NCI-H2196 treated with DMSO at 0.1 percent for 48 hours (cell line): Measurements from ENCODE around the gene STK24.

Experiments
- DNase-seq: peaks from one replicate; lab custom pipeline; 2025; ENCODE audit not compliant: unreplicated experiment; lab: John Stamatoyannopoulos, UW

The STK24 gene

DNA sequence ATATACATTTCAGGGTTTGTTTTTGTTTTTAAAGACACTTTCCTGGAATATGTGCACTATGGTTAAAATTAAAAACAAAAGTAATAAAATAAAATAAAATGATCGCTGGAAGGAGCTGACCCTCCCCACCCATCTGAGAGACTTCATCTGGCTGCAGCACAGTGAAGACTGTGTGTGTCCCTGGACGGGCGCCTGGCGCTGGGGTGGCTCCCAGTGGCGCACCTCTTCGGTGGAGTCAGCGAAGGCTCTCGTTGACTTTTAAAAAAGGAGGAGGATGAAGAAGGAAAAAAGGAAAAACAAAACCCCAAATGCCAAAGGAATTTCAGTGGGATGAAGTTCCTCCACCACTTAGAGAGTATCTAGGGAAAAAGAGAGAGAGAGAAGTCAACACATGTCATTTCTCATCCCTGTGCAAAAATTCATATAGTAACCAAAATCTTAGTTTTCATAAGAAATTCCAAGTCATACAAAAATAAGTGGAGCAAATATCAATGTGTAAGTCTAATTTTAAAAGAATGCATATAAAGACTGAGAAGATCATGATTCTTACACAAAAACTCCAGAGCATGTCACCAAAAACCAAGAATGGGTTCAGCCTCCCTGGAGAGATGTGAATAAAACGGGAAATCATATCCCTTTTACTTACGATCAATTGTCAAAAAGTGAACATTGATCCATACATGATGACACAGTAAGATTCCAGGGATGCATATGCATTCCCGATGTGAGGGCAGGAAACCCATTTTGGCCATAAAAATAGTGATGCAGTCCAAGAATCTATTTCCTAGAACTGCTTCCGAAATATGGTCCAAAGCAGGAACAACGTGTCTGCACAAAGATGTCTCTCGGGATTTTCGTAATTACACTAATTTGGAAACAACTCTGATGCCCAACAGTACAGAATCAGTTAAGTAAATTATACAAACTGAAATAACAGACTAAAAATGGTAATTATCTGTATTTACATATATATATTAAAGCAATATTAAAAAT lies 123.8 kb downstream of the STK24 start:
- no peak for DNase-seq

DNA sequence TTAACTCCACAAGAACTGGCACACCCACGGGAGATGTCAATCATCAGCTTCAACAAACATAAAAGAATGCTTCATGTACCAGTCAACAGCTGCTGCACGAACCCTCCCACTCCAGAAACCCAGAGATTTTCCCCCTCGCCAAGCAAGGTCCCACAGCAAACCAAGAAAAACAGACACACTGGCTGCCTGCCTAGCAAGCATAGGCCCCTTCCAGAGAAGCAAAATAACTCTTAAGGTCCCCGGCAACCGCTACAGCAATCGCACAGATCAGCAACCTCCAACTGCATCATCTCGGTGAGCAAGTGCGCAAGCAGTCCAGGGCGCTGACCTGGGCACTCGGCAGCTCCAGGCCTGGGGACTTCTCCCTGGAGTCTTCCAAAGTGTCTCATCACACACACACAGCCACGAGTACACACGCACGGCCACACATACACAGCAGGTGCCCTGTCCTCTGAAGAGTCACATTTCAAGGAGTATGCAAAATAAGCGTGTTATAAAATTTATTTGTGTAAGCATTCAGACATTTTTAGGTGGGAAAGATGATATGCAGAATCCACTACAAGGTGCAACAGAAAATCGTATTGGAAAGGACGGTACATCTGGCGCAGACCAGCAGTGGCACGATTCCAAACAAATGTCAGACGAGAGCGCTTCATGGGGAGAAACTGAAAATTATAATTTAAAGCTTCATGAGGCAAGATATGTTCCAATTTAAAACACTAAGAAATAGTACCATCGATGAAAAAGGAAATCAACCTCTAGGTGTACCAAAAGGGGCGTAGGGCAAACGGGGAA lies 125.0 kb downstream of the STK24 start:
- no peak for DNase-seq

DNA sequence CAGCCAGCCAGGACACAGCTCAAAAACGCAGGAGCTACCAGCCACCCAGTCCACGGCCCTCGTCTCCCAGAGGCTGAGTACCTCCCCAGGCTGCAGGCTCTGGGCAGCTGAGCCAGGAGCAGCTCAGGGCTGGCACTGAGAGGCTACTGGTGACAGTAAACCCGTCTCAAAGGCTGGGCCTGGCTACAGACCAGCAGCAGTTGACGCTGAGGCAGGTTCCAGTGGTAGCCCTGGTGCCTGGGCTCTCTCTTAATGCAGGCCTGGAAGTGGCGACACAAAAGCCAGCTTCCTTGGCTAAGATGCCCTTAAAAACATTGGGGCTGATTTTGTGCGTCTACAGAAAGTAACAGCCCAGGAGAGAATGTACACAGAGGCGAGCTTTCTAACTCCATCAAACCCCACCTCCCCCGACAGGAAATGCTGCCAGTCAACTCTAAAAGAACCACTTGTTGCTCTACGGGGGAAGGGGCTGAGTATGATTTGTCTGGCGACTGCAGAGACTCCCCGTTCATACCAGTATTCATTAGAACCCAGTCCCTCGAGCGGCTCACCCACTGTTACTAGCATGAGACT lies 126.3 kb downstream of the STK24 start:
- no peak for DNase-seq

DNA sequence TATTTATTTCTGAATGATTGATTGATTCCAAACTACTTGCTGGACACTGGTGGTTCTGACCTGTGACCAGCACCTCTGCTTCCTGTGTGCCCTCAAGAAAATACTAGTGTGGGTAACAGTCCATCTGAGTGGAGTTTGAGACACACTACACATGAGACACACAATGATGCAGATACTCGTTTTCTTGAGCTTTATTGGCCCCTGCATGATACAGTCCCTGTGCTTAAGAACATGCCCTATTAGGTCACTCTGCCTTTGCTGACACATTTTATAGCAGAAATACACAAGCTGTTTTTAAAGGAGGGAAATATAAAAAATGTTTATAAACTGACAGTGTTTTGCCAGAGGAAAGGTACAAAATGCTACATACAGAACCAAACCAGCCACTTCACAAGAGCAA lies 126.9 kb downstream of the STK24 start:
- DNase-seq, result no peak

DNA sequence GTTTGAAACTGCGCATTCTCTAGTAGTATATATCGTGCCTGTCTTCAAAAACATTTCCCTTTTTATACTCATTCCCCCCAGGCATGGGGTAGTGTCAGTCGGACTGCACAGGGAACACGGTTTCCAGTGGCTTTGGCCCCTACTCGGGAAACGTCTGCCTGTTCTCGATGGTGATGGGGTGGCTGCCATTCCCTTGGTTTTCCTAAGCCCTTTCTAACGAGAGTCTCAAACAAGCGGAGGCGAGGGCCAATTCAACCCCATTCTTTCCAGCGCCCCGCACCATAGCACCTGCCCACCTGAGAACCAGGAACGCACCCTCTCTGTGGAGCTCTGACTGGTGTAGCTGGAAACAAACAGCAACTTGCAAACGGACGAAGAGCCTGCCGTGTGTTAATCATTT lies 127.6 kb downstream of the STK24 start:
- no peak for DNase-seq

DNA sequence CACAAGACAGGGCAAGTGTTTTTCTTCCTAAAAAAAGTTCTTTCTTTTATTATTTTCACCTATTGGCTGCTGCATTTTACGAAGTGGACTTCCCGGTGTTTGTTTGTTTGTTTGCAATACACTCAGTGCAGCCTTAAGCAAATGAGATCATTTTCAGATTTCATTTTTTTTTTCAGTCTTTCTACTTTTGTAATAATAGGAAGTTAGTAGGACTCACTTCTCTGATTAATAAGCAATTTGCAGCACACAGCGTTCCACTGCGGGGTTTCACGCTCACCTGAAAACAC lies 128.3 kb downstream of the STK24 start:
- DNase-seq, result no peak

DNA sequence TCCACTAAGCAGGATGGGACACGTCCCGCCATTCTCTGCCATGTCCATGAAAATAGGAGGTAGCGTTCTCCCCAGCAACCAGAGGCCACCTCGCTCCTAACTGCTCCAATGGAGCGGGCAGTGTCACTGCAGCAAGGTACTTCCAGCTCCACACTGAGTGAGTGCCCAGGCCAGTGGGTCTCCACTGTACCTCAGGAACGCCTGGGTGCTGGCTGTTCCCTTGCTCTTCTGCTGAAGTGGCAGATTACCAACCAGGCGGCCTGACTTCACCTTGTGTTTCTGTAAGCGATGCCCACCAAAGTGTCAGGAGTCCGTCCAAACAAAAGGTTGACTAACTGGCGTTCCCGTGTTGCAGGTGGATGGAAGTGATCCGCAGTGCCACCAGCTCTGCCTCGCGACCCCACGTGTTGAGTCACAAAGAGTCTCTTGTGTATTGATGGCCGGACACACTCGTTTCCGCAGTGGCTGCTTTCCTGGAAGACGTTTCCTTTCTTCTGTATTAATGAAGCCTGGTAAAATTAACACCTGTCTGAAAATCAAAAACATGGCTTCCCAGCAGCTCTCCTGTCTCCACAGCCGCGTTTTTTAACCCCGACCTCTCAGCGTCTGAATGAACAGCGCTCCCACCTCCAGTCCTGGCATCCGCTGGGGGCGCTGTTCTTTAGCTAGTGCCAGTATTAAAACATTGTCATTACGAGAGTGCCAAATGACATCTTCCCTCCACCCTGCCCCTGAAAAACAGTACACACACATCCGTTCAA lies 128.8 kb downstream of the STK24 start:
- DNase-seq, result no peak

DNA sequence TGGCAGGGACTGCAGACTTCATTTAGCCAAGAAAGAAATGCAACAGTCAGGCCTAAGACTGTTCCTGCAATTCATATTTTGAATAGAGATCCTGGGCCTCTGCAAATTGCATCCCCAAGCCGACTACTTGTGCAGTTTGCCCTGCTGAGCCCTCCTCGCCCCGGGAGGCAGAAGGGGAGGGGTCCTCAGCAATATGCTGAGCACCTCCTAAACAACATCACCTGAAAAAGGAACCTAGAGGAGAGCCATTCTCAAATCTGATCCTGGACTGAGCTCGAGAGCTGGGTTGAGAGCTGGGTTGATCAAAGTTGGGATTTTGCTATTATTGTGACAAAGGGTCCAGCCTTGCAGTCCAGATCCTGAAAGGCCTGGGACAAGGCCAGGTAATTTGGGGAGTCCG lies 129.8 kb downstream of the STK24 start:
- DNase-seq, result no peak

DNA sequence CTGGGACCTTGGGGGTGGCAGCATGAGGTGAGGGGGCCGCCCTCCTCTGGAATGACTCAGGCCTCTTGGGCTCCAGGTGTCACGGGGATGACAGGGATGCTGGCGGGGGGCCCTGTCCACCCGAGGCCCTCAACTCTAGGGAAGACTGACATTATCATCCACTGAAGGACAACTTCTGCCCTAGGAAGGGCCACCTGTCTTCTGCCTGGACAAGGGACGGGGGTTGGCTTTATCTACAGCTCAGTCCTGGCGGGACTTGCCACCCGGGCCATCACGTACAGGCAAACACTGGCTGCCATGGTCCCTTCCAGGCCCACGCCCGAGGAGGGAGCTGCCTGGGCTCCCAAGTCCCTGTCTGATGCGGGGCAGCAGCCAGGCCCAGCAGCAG lies 130.7 kb downstream of the STK24 start:
- DNase-seq, result no peak

DNA sequence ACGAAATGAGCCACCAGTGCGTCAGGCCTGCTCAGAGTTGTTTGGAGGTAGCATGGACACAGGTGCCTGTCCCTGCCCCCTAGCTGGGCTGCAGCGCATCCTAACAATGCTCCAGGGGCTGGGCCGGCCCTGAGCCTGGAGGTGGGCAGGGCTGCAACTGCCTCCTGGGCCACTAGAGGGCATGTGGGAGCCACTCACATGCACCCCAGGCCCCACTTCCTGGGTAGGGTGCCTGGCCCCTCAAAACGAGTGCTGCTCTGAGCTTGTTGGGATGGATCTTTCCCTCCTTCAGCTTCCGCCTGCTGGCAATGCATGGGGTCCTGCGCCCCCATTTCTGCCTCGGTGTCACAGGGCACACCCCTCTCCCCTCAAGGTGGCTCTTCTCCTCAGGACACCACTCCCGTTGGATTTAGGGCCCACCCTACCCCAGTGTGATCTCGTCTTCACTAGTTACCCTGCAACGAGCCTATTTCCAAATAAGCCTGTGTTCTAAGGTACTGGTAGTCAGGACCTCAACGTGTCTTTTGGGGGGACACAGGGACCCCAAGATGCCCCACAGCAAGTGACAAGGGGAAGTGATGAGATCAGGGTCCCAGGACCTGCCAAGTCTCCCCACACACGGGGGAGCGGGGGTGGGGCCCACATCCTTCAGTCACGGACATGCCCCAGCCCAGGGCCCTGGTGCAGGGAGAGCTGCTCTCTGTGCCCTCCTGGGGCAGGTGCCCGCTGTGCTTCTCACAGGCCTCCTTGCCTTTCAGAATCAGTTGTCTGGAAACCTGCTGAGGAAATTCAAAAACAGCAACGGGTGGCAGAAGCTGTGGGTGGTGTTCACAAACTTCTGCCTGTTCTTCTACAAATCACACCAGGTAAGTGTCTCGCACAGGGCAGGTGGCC lies 131.3 kb downstream of the STK24 start:
- DNase-seq, result no peak

DNA sequence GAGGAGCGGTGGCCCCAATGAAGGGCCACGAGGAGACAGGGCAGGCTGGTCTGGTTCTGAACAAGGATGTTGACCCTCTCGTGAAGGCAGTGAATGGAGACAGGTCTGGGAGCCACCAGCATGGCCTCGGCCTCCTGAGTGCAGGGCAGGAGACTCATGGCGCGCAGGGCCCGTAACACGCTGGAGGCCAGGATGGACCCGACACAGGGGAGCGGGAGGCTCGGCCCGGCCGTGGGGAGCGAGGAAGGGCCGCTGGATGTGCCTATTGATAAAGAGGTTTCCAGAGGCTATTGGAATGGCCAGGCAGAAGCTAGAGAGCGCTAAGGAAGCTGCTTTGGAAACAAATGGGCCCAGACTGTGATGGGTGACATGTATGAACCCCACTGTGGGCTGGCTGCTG lies 132.5 kb downstream of the STK24 start:
- no peak for DNase-seq

DNA sequence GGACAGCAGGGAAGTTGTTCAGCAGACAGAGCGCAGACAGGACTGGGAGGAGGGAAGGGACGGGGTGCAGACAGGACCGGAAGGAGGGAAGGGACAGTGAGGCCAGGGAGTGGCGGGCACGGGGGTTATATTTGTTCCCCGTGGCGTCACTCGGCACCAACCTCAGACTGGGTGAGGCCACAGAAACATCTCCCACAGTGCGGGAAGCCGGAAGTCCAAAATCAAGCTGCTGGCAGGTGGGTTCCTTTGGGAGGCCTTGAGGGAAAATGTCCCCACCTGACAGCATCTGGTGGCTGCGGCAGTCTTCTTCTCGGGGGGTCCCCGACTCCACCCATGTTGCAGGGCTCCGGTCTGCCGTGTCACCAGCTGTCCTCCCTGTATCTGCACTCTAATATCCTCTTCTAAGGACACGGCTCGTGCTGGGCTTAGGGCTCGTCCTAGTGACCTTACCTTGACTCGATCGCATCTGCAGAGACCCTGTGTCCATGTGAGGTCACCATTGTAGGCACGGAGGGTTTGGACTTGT lies 133.0 kb downstream of the STK24 start:
- no peak for DNase-seq

DNA sequence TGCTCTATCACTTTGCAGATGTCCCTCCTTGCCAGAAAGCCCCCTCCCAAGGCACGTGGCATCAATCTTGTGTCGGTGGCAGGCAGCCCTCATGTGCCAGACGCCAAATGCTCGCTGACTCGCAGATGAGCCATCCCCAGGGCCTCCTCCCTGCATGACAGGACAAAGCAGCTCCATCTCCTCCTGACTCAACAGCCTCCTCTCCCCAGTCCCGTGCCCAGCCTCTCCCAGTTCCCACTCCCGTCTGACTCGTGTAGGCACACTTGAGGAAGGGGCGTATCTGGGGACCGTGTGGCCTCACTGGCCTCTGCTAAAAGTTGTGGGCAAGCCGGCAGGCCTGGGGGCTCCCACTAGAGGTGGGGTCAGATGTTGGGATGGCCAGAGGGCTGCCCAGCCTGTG lies 133.6 kb downstream of the STK24 start:
- DNase-seq, result no peak

DNA sequence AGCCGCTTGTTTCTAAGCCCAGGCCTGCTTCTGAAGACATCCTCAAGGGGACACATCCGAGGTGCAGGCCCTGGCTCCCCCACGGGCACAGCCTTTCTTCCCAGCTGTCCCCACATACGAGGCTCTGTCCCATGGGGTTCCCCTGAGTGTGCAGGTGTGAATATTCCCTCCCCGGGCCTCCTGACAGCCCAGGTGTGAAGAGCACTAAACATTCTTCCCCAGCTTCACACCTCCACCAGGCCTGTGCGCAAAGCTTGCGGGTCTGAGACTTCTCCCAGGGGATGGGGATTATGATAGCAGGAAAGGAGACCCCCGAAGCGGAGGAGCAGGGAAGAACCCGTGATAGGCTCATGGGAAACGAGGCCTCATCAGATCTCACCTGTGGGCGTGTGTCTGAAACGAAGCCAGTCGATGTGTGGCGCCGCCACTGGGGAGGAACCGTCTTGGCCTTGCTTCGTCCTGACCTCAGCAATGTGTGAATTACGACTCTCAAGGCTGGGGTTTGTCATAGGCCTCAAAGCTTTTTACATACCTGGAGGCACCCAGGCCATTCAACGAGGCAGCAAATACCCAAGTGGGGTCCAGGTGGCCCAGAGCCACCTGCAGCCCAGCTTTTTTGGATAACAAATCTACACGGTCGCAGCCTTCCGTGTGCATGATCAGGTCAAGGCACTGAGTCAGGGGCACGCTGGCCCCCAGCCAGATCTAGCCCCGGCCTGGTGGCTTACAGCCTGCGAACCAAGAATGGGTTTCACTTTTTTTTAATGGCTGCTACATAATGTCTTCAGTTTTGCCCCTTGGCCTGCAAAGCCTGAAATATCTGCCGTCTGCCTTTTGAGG lies 134.3 kb downstream of the STK24 start:
- DNase-seq, result no peak

DNA sequence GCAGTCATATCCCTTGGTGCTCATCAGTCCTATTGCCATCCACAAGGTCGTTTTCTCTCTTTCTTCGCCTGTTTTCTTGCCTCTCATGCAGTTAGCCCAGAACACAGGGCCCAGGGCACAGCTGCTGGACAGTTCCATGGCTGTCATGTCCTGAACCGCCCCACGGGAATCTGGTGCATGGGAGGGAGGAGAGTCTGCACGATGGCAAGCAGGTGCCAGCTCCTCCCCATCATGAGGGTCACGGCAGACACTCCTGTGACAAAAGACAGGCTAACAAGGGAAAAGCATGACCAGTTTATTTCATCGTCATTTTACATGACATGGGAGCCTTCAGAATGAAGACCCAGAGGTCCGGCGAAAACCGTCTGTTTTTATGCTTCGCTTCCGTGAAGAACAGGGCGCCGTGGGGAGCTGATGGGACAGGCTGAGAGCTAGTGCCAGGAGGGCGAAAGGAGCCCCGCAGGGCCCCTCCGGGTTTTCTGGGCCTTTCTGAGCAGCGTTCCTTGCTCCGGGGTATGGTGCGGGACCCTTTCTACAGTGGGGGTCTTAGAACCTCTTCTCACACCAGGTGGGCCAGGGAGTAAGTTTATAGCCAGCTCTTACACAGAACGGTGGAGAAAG lies 135.7 kb downstream of the STK24 start:
- DNase-seq, result no peak

DNA sequence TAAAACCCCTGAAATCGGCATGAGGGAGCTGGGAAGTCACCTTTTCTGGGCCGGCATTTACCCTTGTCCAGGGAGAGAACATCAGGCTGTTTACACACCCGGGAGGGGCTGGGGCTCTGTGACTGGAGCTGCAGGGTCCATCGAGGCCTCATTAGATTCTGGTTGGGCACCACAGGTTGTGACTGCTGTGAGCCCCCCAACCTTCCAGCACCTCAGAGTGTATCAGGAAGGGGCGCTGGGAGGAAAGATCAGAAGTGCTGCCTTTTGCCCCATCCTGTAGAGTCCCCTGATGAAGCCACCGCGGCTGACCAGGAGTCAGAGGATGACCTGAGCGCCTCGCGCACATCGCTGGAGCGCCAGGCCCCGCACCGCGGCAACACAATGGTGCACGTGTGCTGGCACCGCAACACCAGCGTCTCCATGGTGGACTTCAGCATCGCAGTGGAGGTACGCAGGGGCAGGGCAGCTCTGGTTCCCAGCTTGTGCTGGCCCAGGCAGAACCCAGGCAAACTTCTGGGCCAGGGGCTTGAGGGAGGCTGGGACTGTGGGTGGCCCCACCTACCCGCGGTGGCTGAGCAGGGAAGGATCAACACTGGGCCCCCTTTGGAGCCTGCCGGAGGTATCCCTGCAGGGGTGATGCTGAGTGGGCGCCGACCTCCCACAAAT lies 136.4 kb downstream of the STK24 start:
- DNase-seq, result no peak

DNA sequence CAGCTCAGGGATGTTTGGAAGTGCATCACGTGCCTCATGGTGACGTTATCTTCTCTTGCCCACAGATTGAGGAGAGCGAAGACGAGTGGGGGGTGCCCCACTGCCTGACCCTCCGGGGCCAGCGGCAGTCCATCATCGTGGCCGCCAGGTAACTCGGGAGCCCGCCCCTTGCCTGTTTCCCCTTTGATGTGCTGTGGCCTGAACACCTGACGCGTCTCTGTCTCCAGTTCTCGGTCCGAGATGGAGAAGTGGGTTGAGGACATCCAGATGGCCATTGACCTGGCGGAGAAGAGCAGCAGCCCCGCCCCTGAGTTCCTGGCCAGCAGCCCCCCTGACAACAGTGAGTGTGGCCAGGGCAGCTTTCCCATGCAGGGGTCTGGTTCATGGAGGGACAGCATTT lies 137.0 kb downstream of the STK24 start:
- DNase-seq, result no peak

DNA sequence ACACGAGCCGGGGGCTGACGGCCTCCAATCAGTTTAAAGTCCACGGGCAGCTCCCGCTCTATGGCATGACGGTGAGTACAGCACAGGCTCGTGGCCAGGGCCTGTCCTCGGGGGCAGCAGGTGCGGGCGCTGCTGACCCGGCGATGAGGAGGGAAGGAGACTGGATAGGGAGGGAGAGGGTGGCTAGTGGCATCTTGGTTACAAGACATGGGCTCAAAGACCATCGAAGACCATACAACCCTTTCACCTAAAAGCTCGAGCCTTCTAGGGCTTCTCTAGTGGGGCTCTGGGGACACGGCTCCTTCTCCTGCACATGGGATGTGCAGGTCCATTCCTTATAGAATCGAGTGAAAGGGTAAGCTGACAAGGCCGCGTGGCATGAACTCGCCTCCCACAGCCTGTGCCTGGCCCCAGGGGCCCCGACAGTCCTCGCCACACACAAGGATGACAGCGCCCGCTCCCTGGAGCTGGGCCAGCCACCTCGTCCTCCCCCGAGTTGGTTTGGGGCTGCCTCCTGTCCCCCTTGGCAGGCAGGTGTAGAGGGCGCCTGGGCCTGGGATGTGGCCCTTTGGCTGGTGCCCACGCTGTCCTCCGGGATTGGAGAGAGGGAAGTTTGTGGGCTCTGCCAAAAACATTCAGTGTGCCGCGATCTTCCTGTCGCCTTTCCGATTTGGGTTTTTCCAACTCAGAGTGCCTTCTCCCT lies 137.6 kb downstream of the STK24 start:
- no peak for DNase-seq
